Loucy (cell line): ENCODE data around the gene ZNF761.
"Not testable (repeated sequence)": the region's sequence is repeated elsewhere in the genome, so short reads cannot be mapped to it uniquely, and the experiment has no call there.

Source experiments
- CTCF ChIP-seq: fragments of 200-600 bp; sonication (generic); conservative IDR thresholded peaks from 2 replicates; pipeline ENCODE4 v1.5.1; 2014; ENCODE audit warnings: mild to moderate bottlenecking, antibody characterized with exemption, low read length
- EZH2phosphoT487 ChIP-seq: fragments of 200-600 bp; IDR thresholded peaks from 2 replicates; pipeline ENCODE4 v1.6.1; 2018; ENCODE audit warnings: antibody characterized with exemption, mild to moderate bottlenecking, moderate library complexity, borderline replicate concordance

DNA sequence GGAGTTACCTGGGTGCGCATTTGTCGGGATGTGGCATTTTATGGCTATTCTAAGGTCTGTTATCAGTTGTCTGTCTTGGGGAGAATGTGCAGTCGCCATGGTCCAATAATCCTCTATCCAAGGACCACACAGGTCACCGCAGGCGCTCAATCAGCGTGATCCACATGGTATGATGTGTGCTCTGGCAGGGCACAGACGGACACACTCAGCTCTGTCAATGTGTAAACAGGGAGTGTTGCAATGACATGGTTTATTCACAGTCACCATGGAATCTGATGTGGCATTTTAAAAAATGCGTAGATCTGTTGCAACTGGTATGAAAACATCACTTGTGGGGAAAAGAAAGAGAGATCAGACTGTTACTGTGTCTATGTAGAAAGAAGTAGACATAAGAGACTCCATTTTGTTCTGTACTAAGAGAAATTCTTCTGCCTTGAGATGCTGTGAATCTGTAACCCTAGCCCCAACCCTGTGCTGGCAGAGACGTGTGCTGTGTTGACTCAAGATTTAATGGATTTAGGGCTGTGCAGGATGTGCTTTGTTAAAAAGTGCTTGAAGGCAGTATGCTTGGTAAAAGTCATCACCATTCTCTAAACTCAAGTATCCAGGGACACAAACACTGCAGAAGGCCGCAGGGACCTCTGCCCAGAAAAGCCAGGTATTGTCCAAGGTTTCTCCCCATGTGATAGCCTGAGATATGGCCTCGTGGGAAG, 65.7 kb downstream of the ZNF761 start:
- not testable (repeated sequence) for TF ChIP-seq CTCF, EZH2phosphoT487
